Stomach (tissue), 4 donors: ENCODE data around the gene ROBO2.

Experiments
- CTCF ChIP-seq, 7 experiments: fragments of 450-650 bp in 4 of 7; fragments of 200-600 bp in 3 of 7; sonication (generic) in 3 of 7; IDR thresholded peaks; one replicate each; pipeline ENCODE4 v1.5.1; 2016 to 2019; ENCODE audit warnings: antibody characterized with exemption in 7 of 7, control low read depth in 2 of 7, mild to moderate bottlenecking in 1 of 7
- POLR2A ChIP-seq, 4 donors: fragments of 450-650 bp; IDR thresholded peaks; one replicate each; pipeline ENCODE4 v1.6.1; 2016; ENCODE audit warnings: antibody characterized with exemption in 4 of 4, control low read depth in 2 of 4, mild to moderate bottlenecking in 1 of 4, moderate library complexity in 1 of 4
- POLR2AphosphoS5 ChIP-seq, 3 donors: sonication (generic); formaldehyde crosslinking; IDR thresholded peaks; one replicate each; pipeline ENCODE4 v1.6.1; 2016; ENCODE audit warnings: antibody characterized with exemption in 3 of 3

DNA sequence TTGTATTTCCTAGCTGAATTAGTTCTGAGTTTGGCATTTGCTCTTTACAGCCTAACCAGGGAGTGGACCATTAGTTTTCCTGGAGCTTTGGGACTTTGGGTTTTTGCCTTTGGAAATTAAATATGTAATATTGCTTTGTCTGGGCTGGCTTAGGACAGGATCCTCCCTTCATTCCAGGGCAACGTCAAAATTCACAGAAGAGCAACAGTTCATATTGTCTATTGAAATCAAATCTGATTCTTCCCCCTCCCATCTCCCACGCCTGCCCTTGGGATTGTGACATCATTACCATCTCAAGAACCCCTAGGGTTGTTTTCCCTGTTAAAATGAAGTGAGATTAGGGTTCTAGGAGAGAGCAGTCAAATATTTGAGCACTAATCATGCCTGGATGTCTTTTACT lies 194.1 kb downstream of the ROBO2 start:
- no peak for TF ChIP-seq POLR2A (IDR thresholded peaks at IDR 0.05)
- no peak for TF ChIP-seq CTCF (IDR thresholded peaks at IDR 0.05)
- TF ChIP-seq POLR2AphosphoS5 (IDR thresholded peaks at IDR 0.05) = no peak
